ENCODE results near the gene NR6A1. TPM values are rescaled to one million over a fixed set of nuclear protein-coding genes. Genes with fewer than 3 reads are reported as not detected.
A peak's percentile ranks its signal among the peaks of the same experiment; 100 is the strongest.

The NR6A1 gene
- total RNA-seq, 2 experiments from 2014 or later, result 0.74 to 1.1 TPM

DNA sequence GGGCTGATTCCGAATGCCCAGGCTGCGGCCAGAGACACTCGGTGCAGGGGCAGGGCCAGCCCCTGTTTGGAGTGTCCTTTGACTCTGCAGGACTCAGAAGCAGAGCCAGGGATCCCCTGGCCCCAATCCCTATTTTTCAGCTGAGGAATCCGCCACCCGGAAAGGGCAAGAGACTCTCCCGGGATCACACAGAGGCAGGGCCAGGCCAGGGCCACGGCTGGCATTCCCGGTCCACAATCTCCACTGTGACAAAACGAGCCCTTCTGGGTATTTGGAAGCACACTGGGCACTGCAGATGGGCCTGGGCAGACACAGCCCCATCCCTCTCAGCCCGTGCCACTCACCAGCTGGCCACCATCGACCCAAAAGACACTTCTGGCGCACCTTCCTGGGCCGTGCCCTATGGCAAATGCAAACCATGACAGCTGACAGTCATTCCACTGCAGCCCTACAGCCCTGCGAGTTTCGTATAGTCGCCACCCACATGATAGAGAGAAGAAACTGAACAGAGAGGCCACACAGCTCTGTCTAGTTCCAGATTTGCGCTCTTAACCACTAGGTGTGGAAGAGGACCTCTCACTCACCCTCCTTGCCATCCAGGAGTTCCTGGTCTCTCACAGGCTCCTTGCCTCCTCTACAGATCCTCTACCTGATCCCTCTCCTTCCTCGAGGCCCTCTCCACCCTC is 277.2 kb downstream of the NR6A1 start:
- DNase-seq, result no peak
- Mint-ChIP-seq H3K4me1 (ENCODE audit: low read depth) (peaks cover 28% of the 10 kb centered on the region), H3K4me3 (no peak overlapping the region), H3K9me3 (no peaks in the 10 kb centered on the region), H3K27me3 (no peaks in the 10 kb centered on the region), H3K27ac (no peak overlapping the region), H3K36me3 (ENCODE audit: low read depth) (no peaks in the 10 kb centered on the region)
- no peak for TF ChIP-seq CTCF (IDR thresholded peaks at IDR 0.05)
- intact Hi-C loops (cut with micrococcal nuclease), result no loop called here
- peak; percentile 34 for ATAC-seq
- ChIA-PET CTCF (no interaction called here), POLR2A (no interaction called here)

DNA sequence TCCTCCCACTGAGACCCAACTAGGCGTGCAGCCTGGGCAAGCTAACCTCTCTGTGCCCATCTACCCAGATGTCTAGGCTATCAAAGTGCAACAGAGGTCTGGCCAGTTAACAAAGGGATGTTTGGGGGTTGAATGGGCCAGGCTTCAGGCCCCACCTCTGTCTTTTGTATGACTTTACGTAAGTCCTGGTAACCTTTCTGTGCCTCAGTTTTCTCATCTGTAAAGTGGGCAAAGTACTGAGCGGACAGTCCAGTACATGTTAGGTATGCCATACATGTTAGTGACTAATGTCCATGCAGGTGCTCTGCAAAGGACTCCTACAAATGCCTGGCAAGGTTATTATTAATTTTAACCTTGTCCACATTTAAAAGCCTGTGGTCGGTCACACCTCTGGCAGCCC is 277.9 kb downstream of the NR6A1 start:
- ChIA-PET POLR2A (no interaction called here), CTCF (no interaction called here)
- Mint-ChIP-seq H3K4me1 (ENCODE audit: low read depth) (peaks cover 28% of the 10 kb centered on the region), H3K4me3 (no peak overlapping the region), H3K27me3 (no peaks in the 10 kb centered on the region), H3K36me3 (ENCODE audit: low read depth) (no peaks in the 10 kb centered on the region), H3K9me3 (no peaks in the 10 kb centered on the region), H3K27ac (no peak overlapping the region)
- ATAC-seq (no peak), DNase-seq (no peak)
- intact Hi-C loops (cut with micrococcal nuclease), result no loop called here
- TF ChIP-seq CTCF (IDR thresholded peaks at IDR 0.05), result no peak

DNA sequence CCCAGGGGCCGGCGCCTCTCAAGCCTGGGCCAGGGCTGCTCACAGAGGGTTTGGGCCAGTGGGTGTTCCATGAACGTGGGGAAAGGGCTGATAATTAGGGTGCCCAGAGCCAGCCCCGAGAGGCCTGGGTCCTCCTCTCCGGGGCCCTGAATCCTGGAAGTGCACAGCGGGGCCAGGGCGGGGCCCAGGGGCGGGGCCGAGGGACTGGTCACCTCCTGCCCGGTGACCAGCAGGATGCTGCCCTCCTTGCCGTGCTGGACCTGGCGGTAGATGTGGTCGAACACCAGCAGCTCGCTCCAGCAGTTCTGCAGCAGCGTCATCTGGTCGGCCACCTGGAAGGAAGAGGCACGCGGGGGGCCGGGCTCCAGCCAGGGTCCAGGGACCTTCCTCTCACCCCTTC is 278.3 kb downstream of the NR6A1 start:
- CTCF ChIA-PET, result no interaction called here
- no peak overlapping the region for H3K27ac Mint-ChIP-seq
- POLR2A ChIA-PET, result interaction anchor here (1.0 kb wide), 1 partner anchor 11 kb away, joined by 3 read pairs; no protein-coding TSS in a partner anchor

GRCh38 chr9:124491049-124491975 is 279.8 kb downstream of the NR6A1 start:
- intact Hi-C loops (cut with micrococcal nuclease), result no loop called here
- CTCF ChIA-PET, result no interaction called here
- DNase-seq (no peak), ATAC-seq (no peak)
- TF ChIP-seq CTCF (IDR thresholded peaks at IDR 0.05), result no peak
- POLR2A ChIA-PET, result interaction anchor here (1.0 kb wide), 1 partner anchor 10 kb away, joined by 3 read pairs; no protein-coding TSS in a partner anchor
- no peak overlapping the region for H3K4me3 Mint-ChIP-seq
- peaks cover 18% of the 10 kb centered on the region for H3K4me1 Mint-ChIP-seq (ENCODE audit: low read depth)
- no peaks in the 10 kb centered on the region for H3K27me3 Mint-ChIP-seq
- H3K27ac Mint-ChIP-seq, result no peak overlapping the region
- no peaks in the 10 kb centered on the region for H3K9me3 Mint-ChIP-seq
- no peaks in the 10 kb centered on the region for H3K36me3 Mint-ChIP-seq (ENCODE audit: low read depth)

More for the DNA sequence above, 278.3 kb downstream of the NR6A1 start:
- TF ChIP-seq CTCF (IDR thresholded peaks at IDR 0.05), result no peak
- Mint-ChIP-seq H3K4me1 (ENCODE audit: low read depth) (peaks cover 28% of the 10 kb centered on the region), H3K9me3 (no peaks in the 10 kb centered on the region), H3K36me3 (ENCODE audit: low read depth) (no peaks in the 10 kb centered on the region), H3K4me3 (no peak overlapping the region), H3K27me3 (no peaks in the 10 kb centered on the region)
- intact Hi-C loops (cut with micrococcal nuclease), result no loop called here
- ATAC-seq (no peak), DNase-seq (no peak)

DNA sequence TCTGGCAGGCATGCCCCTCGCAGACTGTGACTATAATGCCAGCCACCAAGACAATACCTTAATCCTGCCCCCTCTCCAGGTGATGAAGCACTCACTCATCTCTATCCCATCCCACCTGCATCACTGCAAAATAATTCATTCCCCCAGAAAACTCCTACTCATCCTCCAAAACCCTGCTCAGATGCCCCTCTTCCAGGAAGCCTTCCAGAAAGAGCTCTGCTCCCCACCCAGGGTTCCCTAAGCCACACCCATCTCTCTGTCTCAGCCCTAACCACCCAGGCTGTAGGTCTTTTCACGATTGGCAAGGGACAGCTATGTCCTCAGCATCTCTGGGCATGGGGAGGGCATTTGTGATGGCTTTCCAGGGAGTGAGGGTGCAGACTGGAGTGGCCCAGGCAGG is 281.1 kb downstream of the NR6A1 start:
- Mint-ChIP-seq H3K4me1 (ENCODE audit: low read depth) (peaks cover 7% of the 10 kb centered on the region), H3K27me3 (no peaks in the 10 kb centered on the region), H3K4me3 (no peak overlapping the region), H3K36me3 (ENCODE audit: low read depth) (no peaks in the 10 kb centered on the region), H3K27ac (no peak overlapping the region), H3K9me3 (no peaks in the 10 kb centered on the region)
- ChIA-PET POLR2A (no interaction called here), CTCF (no interaction called here)
- intact Hi-C loops (cut with micrococcal nuclease), result no loop called here
- ATAC-seq (no peak), DNase-seq (no peak)
- no peak for TF ChIP-seq CTCF (IDR thresholded peaks at IDR 0.05)
